WTC11 (cell line): ENCODE data around the gene CHDH. TPM values are rescaled to one million over a fixed set of nuclear protein-coding genes. Genes with fewer than 3 reads are reported as not detected.

Source experiments
- ATAC-seq: fragments of 200-7000 bp; cut with Tn5 transposase; 2 replicates; pipeline ENCODE4 v1.10.0; 2021; ENCODE audit warnings: mild to moderate bottlenecking, moderate library complexity
- CTCF ChIA-PET: fragments of 300-600 bp; sonication (Branson Sonifier 250); formaldehyde crosslinking; loops from one replicate; lab custom pipeline; 2021; ENCODE audit warnings: antibody characterized with exemption; lab: Charles Lee
- POLR2A ChIA-PET: fragments of 350-600 bp; sonication (Branson Sonifier 250); formaldehyde crosslinking; loops from one replicate; lab custom pipeline; 2021; ENCODE audit warnings: antibody characterized with exemption; lab: Charles Lee
- DNase-seq: peaks from one replicate; pipeline ENCODE4 v3.0.0; 2021; ENCODE audit warnings: low spot score
- H3K27ac Mint-ChIP-seq: 2 replicates; pipeline ENCODE4 v1.8.0; 2021; ENCODE audit warnings: mixed read lengths
- H3K27me3 Mint-ChIP-seq: 2 replicates; pipeline ENCODE4 v1.8.0; 2021; ENCODE audit warnings: low read depth, mild to moderate bottlenecking, moderate library complexity, mixed read lengths
- H3K36me3 Mint-ChIP-seq: 2 replicates; pipeline ENCODE4 v1.8.0; 2021; ENCODE audit warnings: mixed read lengths
- H3K4me1 Mint-ChIP-seq: 2 replicates; pipeline ENCODE4 v1.8.0; 2022; ENCODE audit warnings: mixed read lengths
- H3K4me3 Mint-ChIP-seq: 2 replicates; pipeline ENCODE4 v1.8.0; 2021; ENCODE audit warnings: mild to moderate bottlenecking, moderate library complexity, mixed read lengths
- H3K9me3 Mint-ChIP-seq: 2 replicates; pipeline ENCODE4 v1.8.0; 2021; ENCODE audit warnings: mixed read lengths
- ETV6 ChIP-seq: sonication (generic); formaldehyde crosslinking; IDR thresholded peaks from 2 replicates; pipeline ENCODE4 v1.8.1; 2022; ENCODE audit warnings: mild to moderate bottlenecking, missing genetic modification reagents
- NFYB ChIP-seq: sonication (generic); formaldehyde crosslinking; conservative IDR thresholded peaks from 2 replicates; pipeline ENCODE4 v1.8.0; 2022; ENCODE audit warnings: low read depth, missing genetic modification reagents
- RORB ChIP-seq: fragments of 250-450 bp; sonication (Bioruptor Pico); IDR thresholded peaks from 2 replicates; pipeline ENCODE4 v1.9.0; 2021; ENCODE audit warnings: mild to moderate bottlenecking
- TCF7 ChIP-seq: sonication (generic); formaldehyde crosslinking; IDR thresholded peaks from 2 replicates; pipeline ENCODE4 v1.8.0; 2022; ENCODE audit warnings: mild to moderate bottlenecking, low read depth, missing genetic modification reagents, moderate library complexity
- TP53 ChIP-seq: sonication (generic); formaldehyde crosslinking; IDR thresholded peaks from 2 replicates; pipeline ENCODE4 v1.8.1; 2023; ENCODE audit warnings: mild to moderate bottlenecking, missing genetic modification reagents
- ZBTB21 ChIP-seq: sonication (generic); formaldehyde crosslinking; IDR thresholded peaks from 2 replicates; pipeline ENCODE4 v1.8.1; 2023; ENCODE audit warnings: mild to moderate bottlenecking, missing genetic modification reagents, borderline replicate concordance
- ZNF232 ChIP-seq: sonication (generic); formaldehyde crosslinking; IDR thresholded peaks from 2 replicates; pipeline ENCODE4 v1.8.0; 2022; ENCODE audit warnings: mild to moderate bottlenecking, missing genetic modification reagents
- total RNA-seq: library from RNA; stranded (reverse); gene quantifications from 3 replicates; pipeline ENCODE4 v1.2.3, GENCODE V29; 2021
- TF ChIP-seq, protein P1 (sequence below): fragments of 250-450 bp; sonication (Bioruptor Pico); conservative IDR thresholded peaks from 2 replicates; pipeline ENCODE4 v1.9.0; 2021; ENCODE audit warnings: mild to moderate bottlenecking
- TF ChIP-seq, protein P2 (sequence below): sonication (generic); formaldehyde crosslinking; IDR thresholded peaks from 2 replicates; pipeline ENCODE4 v1.8.1; 2022; ENCODE audit warnings: low read depth, mild to moderate bottlenecking, moderate library complexity, missing genetic modification reagents, borderline replicate concordance
- TF ChIP-seq, protein P3 (sequence below): sonication (generic); formaldehyde crosslinking; conservative IDR thresholded peaks from 2 replicates; pipeline ENCODE4 v1.8.1; 2023; ENCODE audit warnings: mild to moderate bottlenecking, low read depth, missing genetic modification reagents, moderate library complexity
- TF ChIP-seq, protein P4 (sequence below): sonication (generic); formaldehyde crosslinking; IDR thresholded peaks from 2 replicates; pipeline ENCODE4 v1.8.0; 2023; ENCODE audit warnings: missing genetic modification reagents, mild to moderate bottlenecking, borderline replicate concordance

The CHDH gene
- total RNA-seq, 1 experiment from 2014 or later: 11.7 TPM

DNA sequence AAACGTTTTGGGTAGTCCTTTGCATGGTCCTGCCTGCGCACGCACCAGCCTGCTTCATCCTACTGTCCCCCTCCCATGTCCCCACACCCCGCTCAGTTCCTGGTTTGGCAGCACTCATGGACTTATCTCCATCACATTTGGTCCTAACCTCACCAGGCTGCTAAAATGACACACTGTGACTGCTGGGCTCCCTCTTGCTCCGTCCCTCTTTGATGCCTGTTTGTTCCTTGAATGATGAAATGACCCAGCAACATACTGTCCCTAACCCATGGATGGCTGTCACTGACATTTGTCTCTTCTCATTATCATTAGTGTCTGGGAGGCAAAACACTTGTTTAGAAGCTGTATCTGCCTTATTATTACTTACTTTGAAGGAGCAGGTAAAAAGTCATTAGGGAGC is 80.5 kb downstream of the CHDH start:
- TF ChIP-seq, protein P1, sequence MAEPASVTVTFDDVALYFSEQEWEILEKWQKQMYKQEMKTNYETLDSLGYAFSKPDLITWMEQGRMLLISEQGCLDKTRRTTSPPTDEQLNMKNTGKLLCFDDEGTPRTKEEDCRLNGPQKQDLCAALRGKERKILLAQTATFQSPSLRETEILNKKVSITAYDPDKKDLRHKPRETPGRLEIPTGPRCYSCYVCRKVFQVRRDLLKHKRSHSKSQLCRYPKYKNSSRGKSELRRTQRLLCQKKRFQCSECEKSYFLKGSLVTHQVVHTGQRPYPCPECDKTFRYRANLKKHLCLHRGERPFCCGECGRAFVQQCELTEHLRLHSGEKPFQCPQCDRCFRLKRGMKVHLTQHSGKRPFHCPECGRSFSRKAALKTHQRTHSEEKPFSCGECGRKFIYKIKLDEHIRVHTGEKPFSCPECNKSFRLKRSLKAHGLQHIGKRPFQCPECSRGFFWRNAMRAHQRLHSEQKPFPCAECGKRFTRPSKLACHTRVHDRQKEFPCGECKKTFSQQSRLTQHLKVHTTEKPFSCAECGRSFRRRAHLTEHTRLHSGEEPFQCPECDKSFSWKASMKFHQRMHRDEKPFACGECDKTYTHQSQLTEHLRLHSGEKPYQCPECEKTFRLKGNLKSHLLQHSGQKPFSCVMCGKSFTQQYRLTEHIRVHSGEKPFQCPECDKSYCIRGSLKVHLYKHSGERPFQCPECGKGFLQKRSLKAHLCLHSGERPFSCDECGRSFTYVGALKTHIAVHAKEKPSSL: no peak
- TF ChIP-seq TP53 (CRISPR knock-in tag): no peak
- TF ChIP-seq ZBTB21 (CRISPR knock-in tag): no peak
- TF ChIP-seq ZNF232 (CRISPR knock-in tag): no peak
- Mint-ChIP-seq H3K4me1 (peaks cover 12% of the 10 kb centered on the region), H3K27me3 (no peaks in the 10 kb centered on the region), H3K27ac (no peak overlapping the region), H3K4me3 (no peak overlapping the region), H3K36me3 (no peaks in the 10 kb centered on the region), H3K9me3 (no peaks in the 10 kb centered on the region)
- DNase-seq: no peak
- ATAC-seq: no peak
- CTCF ChIA-PET: interaction anchor here (2.0 kb wide), 1 partner anchor 21 kb away, joined by 5 read pairs; no protein-coding TSS in a partner anchor
- POLR2A ChIA-PET: no interaction called here

DNA sequence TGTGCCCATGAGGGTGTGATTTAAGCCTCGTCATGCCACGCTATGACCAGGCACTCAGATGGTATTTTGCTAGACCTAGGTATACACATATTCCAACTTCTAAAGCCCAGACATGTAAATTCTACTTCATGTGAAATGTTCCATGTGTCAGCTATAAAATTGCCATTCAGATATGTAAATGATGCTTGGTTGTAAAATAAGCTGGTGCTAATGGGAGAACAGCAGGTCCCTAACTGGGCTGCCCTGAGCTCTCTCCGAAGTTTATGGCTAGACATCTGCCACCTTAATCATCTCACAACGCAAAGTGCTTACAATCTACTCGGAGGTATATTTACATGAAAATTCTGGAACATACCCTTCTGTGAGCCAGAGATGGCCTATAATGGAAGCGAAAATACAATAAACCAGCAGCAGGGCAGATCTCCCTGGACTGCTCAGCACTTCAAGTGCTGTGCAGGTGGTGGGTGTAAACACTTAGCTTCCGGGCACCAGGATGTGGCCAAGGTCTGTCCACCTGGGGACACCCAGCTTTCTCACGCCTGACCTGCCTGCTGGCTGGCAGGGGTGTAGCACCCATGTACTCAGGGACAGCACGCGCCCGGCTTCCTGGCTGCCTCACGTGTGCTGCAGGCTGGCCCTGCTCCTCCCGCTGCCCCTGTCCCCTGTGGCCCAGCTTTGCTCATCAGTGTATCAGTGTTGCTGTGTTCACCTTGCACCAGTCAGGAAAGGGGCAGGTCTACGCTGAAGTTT is 82.0 kb downstream of the CHDH start:
- no peaks in the 10 kb centered on the region for H3K36me3 Mint-ChIP-seq
- ChIA-PET POLR2A (no interaction called here), CTCF (interaction anchor here (1.2 to 2.1 kb wide), 3 partner anchors 16 to 95 kb away, joined by 3 to 6 read pairs (median 4); no protein-coding TSS in a partner anchor)
- H3K4me1 Mint-ChIP-seq: peaks cover 12% of the 10 kb centered on the region
- no peaks in the 10 kb centered on the region for H3K9me3 Mint-ChIP-seq
- H3K27me3 Mint-ChIP-seq: no peaks in the 10 kb centered on the region
- DNase-seq: no peak
- no peak for ATAC-seq
- TF ChIP-seq, protein P2, sequence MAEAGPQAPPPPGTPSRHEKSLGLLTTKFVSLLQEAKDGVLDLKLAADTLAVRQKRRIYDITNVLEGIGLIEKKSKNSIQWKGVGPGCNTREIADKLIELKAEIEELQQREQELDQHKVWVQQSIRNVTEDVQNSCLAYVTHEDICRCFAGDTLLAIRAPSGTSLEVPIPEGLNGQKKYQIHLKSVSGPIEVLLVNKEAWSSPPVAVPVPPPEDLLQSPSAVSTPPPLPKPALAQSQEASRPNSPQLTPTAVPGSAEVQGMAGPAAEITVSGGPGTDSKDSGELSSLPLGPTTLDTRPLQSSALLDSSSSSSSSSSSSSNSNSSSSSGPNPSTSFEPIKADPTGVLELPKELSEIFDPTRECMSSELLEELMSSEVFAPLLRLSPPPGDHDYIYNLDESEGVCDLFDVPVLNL (CRISPR knock-in tag): no peak
- TF ChIP-seq, protein P3, sequence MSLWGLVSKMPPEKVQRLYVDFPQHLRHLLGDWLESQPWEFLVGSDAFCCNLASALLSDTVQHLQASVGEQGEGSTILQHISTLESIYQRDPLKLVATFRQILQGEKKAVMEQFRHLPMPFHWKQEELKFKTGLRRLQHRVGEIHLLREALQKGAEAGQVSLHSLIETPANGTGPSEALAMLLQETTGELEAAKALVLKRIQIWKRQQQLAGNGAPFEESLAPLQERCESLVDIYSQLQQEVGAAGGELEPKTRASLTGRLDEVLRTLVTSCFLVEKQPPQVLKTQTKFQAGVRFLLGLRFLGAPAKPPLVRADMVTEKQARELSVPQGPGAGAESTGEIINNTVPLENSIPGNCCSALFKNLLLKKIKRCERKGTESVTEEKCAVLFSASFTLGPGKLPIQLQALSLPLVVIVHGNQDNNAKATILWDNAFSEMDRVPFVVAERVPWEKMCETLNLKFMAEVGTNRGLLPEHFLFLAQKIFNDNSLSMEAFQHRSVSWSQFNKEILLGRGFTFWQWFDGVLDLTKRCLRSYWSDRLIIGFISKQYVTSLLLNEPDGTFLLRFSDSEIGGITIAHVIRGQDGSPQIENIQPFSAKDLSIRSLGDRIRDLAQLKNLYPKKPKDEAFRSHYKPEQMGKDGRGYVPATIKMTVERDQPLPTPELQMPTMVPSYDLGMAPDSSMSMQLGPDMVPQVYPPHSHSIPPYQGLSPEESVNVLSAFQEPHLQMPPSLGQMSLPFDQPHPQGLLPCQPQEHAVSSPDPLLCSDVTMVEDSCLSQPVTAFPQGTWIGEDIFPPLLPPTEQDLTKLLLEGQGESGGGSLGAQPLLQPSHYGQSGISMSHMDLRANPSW (CRISPR knock-in tag): no peak
- TF ChIP-seq ETV6 (CRISPR knock-in tag) (no peak), TCF7 (no peak), RORB (CRISPR knock-in tag) (no peak), NFYB (no peak)
- TF ChIP-seq, protein P4, sequence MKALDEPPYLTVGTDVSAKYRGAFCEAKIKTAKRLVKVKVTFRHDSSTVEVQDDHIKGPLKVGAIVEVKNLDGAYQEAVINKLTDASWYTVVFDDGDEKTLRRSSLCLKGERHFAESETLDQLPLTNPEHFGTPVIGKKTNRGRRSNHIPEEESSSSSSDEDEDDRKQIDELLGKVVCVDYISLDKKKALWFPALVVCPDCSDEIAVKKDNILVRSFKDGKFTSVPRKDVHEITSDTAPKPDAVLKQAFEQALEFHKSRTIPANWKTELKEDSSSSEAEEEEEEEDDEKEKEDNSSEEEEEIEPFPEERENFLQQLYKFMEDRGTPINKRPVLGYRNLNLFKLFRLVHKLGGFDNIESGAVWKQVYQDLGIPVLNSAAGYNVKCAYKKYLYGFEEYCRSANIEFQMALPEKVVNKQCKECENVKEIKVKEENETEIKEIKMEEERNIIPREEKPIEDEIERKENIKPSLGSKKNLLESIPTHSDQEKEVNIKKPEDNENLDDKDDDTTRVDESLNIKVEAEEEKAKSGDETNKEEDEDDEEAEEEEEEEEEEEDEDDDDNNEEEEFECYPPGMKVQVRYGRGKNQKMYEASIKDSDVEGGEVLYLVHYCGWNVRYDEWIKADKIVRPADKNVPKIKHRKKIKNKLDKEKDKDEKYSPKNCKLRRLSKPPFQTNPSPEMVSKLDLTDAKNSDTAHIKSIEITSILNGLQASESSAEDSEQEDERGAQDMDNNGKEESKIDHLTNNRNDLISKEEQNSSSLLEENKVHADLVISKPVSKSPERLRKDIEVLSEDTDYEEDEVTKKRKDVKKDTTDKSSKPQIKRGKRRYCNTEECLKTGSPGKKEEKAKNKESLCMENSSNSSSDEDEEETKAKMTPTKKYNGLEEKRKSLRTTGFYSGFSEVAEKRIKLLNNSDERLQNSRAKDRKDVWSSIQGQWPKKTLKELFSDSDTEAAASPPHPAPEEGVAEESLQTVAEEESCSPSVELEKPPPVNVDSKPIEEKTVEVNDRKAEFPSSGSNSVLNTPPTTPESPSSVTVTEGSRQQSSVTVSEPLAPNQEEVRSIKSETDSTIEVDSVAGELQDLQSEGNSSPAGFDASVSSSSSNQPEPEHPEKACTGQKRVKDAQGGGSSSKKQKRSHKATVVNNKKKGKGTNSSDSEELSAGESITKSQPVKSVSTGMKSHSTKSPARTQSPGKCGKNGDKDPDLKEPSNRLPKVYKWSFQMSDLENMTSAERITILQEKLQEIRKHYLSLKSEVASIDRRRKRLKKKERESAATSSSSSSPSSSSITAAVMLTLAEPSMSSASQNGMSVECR (CRISPR knock-in tag): no peak
- H3K4me3 Mint-ChIP-seq: no peak overlapping the region
- no peak overlapping the region for H3K27ac Mint-ChIP-seq
